Esophagus squamous epithelium (tissue), 4 donors: Measurements from ENCODE around the gene METTL24.

Experiments
- POLR2A ChIP-seq, 4 donors: fragments of 450-650 bp; IDR thresholded peaks; one replicate each; pipeline ENCODE4 v1.6.1; 2017; ENCODE audit warnings: antibody characterized with exemption in 4 of 4, mild to moderate bottlenecking in 4 of 4, moderate library complexity in 3 of 4
- TF ChIP-seq, protein P1 (sequence below), 6 experiments: fragments of 450-650 bp in 4 of 6; fragments of 200-600 bp in 2 of 6; sonication (generic) in 2 of 6; IDR thresholded peaks; one replicate each; pipeline ENCODE4 v1.5.1; 2016 to 2019; ENCODE audit warnings: antibody characterized with exemption in 6 of 6, mild to moderate bottlenecking in 4 of 6, moderate library complexity in 4 of 6

GRCh38 chr6:110250838-110251237 lies 107.3 kb downstream of the METTL24 start:
- no peak for TF ChIP-seq POLR2A (IDR thresholded peaks at IDR 0.05)
- TF ChIP-seq, protein P1, sequence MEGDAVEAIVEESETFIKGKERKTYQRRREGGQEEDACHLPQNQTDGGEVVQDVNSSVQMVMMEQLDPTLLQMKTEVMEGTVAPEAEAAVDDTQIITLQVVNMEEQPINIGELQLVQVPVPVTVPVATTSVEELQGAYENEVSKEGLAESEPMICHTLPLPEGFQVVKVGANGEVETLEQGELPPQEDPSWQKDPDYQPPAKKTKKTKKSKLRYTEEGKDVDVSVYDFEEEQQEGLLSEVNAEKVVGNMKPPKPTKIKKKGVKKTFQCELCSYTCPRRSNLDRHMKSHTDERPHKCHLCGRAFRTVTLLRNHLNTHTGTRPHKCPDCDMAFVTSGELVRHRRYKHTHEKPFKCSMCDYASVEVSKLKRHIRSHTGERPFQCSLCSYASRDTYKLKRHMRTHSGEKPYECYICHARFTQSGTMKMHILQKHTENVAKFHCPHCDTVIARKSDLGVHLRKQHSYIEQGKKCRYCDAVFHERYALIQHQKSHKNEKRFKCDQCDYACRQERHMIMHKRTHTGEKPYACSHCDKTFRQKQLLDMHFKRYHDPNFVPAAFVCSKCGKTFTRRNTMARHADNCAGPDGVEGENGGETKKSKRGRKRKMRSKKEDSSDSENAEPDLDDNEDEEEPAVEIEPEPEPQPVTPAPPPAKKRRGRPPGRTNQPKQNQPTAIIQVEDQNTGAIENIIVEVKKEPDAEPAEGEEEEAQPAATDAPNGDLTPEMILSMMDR (IDR thresholded peaks at IDR 0.05) = no peak
